Measurements from ENCODE around the gene C3orf22.

Gene C3orf22

GRCh38 chr3:126527455-126528211 lies 31.1 kb downstream of the C3orf22 start:
- peaks cover 14 to 20% of the 10 kb centered on the region in 2 donors for H3K4me1 ChIP-seq (ENCODE audit: control insufficient read depth in 1 of 2, insufficient read depth in 2 of 2, low read length in 2 of 2)
- no peak overlapping the region for H3K4me3 ChIP-seq (ENCODE audit: low read depth in 1 of 2, low read length in 2 of 2)
- H3K9me3 ChIP-seq (ENCODE audit: control insufficient read depth in 1 of 2, low read length in 2 of 2): no peaks in the 10 kb centered on the region
- H3K9ac ChIP-seq (ENCODE audit: low read depth in 1 of 2, low read length in 2 of 2): no peak overlapping the region
- no peaks in the 10 kb centered on the region for H3K36me3 ChIP-seq (ENCODE audit: control insufficient read depth in 1 of 2, insufficient read depth in 2 of 2, low read length in 2 of 2)
- H3K27me3 ChIP-seq (ENCODE audit: control insufficient read depth in 1 of 2, insufficient read depth in 2 of 2, low read length in 2 of 2): peaks cover 3 to 8% of the 10 kb centered on the region in 2 donors
- no peak overlapping the region for H3K27ac ChIP-seq (ENCODE audit: low read depth, low read length)

DNA sequence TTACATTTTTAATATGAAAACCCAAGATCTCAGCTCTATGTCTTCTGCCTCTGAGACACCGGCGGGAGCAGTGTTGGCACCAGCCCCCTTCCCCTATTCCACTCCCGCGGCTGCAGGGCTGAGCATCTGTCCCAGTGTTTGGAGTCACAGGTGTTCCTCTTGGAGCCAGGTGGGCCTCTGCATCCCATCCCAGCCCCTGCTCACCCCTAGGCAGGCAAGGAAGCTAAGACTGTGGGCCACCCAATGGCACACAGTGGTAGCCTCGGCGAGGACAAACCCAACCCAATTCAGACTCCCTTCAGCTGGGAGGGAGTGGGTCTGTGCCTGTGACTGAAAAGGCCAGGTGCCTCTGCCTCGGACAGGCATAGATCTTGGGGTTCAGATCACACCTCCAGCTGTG lies 31.7 kb downstream of the C3orf22 start:
- Histone ChIP-seq H3K4me1 (ENCODE audit: control insufficient read depth in 1 of 2, insufficient read depth in 2 of 2, low read length in 2 of 2) (peaks cover 14 to 20% of the 10 kb centered on the region in 2 donors), H3K9ac (ENCODE audit: low read depth in 1 of 2, low read length in 2 of 2) (no peak overlapping the region), H3K36me3 (ENCODE audit: control insufficient read depth in 1 of 2, insufficient read depth in 2 of 2, low read length in 2 of 2) (no peaks in the 10 kb centered on the region), H3K27me3 (ENCODE audit: control insufficient read depth in 1 of 2, insufficient read depth in 2 of 2, low read length in 2 of 2) (peaks cover 3 to 8% of the 10 kb centered on the region in 2 donors), H3K9me3 (ENCODE audit: control insufficient read depth in 1 of 2, low read length in 2 of 2) (no peaks in the 10 kb centered on the region), H3K27ac (ENCODE audit: low read depth, low read length) (no peak overlapping the region), H3K4me3 (ENCODE audit: low read depth in 1 of 2, low read length in 2 of 2) (no peak overlapping the region)

DNA sequence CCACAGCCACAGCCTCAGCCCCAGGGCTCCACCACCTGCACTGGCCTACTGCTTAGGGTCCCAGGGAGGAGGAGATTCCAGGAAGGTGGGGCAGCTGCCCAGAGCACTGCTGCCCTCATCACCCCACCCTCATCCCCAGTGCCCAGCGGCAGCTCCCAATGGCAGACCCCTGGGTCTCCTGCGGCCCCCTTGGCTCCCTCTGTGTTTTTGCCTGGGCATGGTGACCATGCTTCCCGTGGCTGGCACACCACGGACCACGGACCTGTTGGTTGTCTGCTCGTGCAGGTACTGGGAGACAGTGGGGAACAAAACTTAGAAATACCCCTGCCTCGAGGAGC lies 32.1 kb downstream of the C3orf22 start:
- Histone ChIP-seq H3K9ac (ENCODE audit: low read depth in 1 of 2, low read length in 2 of 2) (no peak overlapping the region), H3K4me3 (ENCODE audit: low read depth in 1 of 2, low read length in 2 of 2) (no peak overlapping the region), H3K27ac (ENCODE audit: low read depth, low read length) (no peak overlapping the region), H3K4me1 (ENCODE audit: control insufficient read depth in 1 of 2, insufficient read depth in 2 of 2, low read length in 2 of 2) (peaks cover 14 to 20% of the 10 kb centered on the region in 2 donors), H3K36me3 (ENCODE audit: control insufficient read depth in 1 of 2, insufficient read depth in 2 of 2, low read length in 2 of 2) (no peaks in the 10 kb centered on the region), H3K9me3 (ENCODE audit: control insufficient read depth in 1 of 2, low read length in 2 of 2) (no peaks in the 10 kb centered on the region), H3K27me3 (ENCODE audit: control insufficient read depth in 1 of 2, insufficient read depth in 2 of 2, low read length in 2 of 2) (peaks cover 3 to 8% of the 10 kb centered on the region in 2 donors)

DNA sequence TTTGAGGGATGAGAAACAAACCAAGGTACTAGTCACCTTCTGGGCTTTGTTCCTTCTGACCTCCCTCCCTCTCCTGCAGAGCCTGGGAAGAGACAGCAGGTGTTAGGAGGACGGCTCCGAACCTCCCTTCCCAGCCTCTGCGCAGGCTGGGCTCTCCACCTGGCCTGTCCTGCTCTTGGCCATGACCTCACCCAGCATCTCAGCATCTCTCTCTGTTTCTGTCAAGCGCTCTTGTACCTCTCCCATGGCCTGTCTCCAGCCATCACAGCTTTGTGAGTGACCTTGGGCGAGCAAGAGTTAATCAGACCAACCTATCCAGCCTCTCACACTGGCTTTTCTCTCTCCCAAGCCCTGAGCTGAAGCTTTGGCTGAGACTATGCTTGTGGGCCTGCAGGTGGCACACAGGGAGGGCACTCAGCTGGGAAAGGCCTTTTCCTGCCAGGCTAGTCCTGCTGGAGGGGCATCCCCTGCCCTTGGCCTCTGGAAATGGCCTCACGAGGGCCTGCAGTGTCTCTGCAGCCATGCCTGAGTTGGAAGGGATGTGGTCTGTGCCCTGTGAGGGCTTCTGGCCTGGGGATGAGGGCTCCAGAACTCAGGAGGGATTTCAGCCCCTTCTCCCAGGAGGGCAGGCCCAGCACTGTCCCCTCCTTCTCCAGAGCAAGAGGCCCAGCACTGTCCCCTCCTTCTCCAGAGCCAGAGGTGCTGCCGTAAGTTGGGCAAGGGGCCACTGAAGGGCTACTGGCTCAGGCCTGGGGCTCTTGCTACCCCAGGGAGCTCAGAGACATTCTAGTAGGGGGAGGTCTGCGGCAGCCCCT lies 32.7 kb downstream of the C3orf22 start:
- peaks cover 3 to 8% of the 10 kb centered on the region in 2 donors for H3K27me3 ChIP-seq (ENCODE audit: control insufficient read depth in 1 of 2, insufficient read depth in 2 of 2, low read length in 2 of 2)
- H3K9me3 ChIP-seq (ENCODE audit: control insufficient read depth in 1 of 2, low read length in 2 of 2): no peaks in the 10 kb centered on the region

GRCh38 chr3:126525091-126525852 lies 33.5 kb downstream of the C3orf22 start:
- Histone ChIP-seq H3K27ac (ENCODE audit: low read depth, low read length) (no peak overlapping the region), H3K4me3 (ENCODE audit: low read depth in 1 of 2, low read length in 2 of 2) (peak overlapping the region; percentile 61 to 68), H3K36me3 (ENCODE audit: control insufficient read depth in 1 of 2, insufficient read depth in 2 of 2, low read length in 2 of 2) (no peaks in the 10 kb centered on the region), H3K9me3 (ENCODE audit: control insufficient read depth in 1 of 2, low read length in 2 of 2) (no peaks in the 10 kb centered on the region), H3K4me1 (ENCODE audit: control insufficient read depth in 1 of 2, insufficient read depth in 2 of 2, low read length in 2 of 2) (peaks cover 14 to 20% of the 10 kb centered on the region in 2 donors), H3K9ac (ENCODE audit: low read depth in 1 of 2, low read length in 2 of 2) (no peak overlapping the region), H3K27me3 (ENCODE audit: control insufficient read depth in 1 of 2, insufficient read depth in 2 of 2, low read length in 2 of 2) (peaks cover 3 to 8% of the 10 kb centered on the region in 2 donors)

More for the DNA sequence above, 32.7 kb downstream of the C3orf22 start:
- no peak overlapping the region for H3K9ac ChIP-seq (ENCODE audit: low read depth in 1 of 2, low read length in 2 of 2)
- peaks cover 14 to 20% of the 10 kb centered on the region in 2 donors for H3K4me1 ChIP-seq (ENCODE audit: control insufficient read depth in 1 of 2, insufficient read depth in 2 of 2, low read length in 2 of 2)
- H3K4me3 ChIP-seq (ENCODE audit: low read depth in 1 of 2, low read length in 2 of 2): no peak overlapping the region
- no peaks in the 10 kb centered on the region for H3K36me3 ChIP-seq (ENCODE audit: control insufficient read depth in 1 of 2, insufficient read depth in 2 of 2, low read length in 2 of 2)
- H3K27ac ChIP-seq (ENCODE audit: low read depth, low read length): no peak overlapping the region

DNA sequence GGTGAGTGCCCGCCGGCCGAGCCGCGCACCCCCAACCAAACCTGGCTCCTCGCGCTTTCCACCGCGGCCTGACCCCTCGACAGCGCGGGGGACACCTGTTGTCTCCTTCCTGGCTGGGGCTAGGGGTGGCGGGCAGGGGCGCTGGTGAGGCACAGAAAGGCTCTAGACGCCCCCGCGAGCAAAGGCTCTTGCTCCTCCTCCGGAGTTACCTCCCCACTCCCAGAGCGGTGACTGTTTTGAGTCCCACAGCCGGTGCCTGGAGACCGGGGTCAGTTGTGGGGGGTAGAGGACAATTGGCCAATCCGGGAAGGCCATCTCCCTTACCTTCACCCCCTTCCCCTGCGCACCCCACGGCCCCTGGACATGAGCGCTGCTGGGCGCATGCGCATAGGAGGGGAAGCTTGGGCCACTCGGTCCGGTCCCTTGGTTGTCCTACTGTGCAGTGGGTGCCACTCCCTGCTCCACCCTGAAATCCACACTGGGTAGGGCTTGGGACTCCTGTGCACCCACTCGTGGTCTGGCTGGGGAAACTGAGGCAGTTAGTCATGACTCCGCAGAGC lies 34.2 kb downstream of the C3orf22 start:
- Histone ChIP-seq H3K36me3 (ENCODE audit: control insufficient read depth in 1 of 2, insufficient read depth in 2 of 2, low read length in 2 of 2) (no peaks in the 10 kb centered on the region), H3K9me3 (ENCODE audit: control insufficient read depth in 1 of 2, low read length in 2 of 2) (no peaks in the 10 kb centered on the region), H3K27me3 (ENCODE audit: control insufficient read depth in 1 of 2, insufficient read depth in 2 of 2, low read length in 2 of 2) (peaks cover 3 to 8% of the 10 kb centered on the region in 2 donors), H3K27ac (ENCODE audit: low read depth, low read length) (no peak overlapping the region), H3K4me3 (ENCODE audit: low read depth in 1 of 2, low read length in 2 of 2) (peak overlapping the region; percentile 61 to 68), H3K4me1 (ENCODE audit: control insufficient read depth in 1 of 2, insufficient read depth in 2 of 2, low read length in 2 of 2) (peaks cover 14 to 20% of the 10 kb centered on the region in 2 donors), H3K9ac (ENCODE audit: low read depth in 1 of 2, low read length in 2 of 2) (peak overlapping the region in 1 of 2 donors; percentile 41)

- H3K36me3 ChIP-seq (ENCODE audit: control insufficient read depth in 1 of 2, insufficient read depth in 2 of 2, low read length in 2 of 2): no peaks in the 10 kb centered on the region
- peaks cover 3 to 8% of the 10 kb centered on the region in 2 donors for H3K27me3 ChIP-seq (ENCODE audit: control insufficient read depth in 1 of 2, insufficient read depth in 2 of 2, low read length in 2 of 2)
- H3K9ac ChIP-seq (ENCODE audit: low read depth in 1 of 2, low read length in 2 of 2): peak within 1 kb of the TSS in 1 of 2 donors; percentile 41
- peak within 1 kb of the TSS; percentile 61 to 68 for H3K4me3 ChIP-seq (ENCODE audit: low read depth in 1 of 2, low read length in 2 of 2)
- H3K9me3 ChIP-seq (ENCODE audit: control insufficient read depth in 1 of 2, low read length in 2 of 2): no peaks in the 10 kb centered on the region
- no peak within 1 kb of the TSS for H3K27ac ChIP-seq (ENCODE audit: low read depth, low read length)
- peaks cover 14 to 16% of the 10 kb centered on the region in 2 donors for H3K4me1 ChIP-seq (ENCODE audit: control insufficient read depth in 1 of 2, insufficient read depth in 2 of 2, low read length in 2 of 2)
These were observed 34.8 kb downstream of the C3orf22 start, which contains the start of gene CHST13 for GRCh38 chr3:126523745-126524428. Gene CHST13 (plus strand): TSS chr3:126524155. CDS start chr3:126524333, 178 bp downstream.

- H3K27me3 ChIP-seq (ENCODE audit: control insufficient read depth in 1 of 2, insufficient read depth in 2 of 2, low read length in 2 of 2): peaks cover 3 to 8% of the 10 kb centered on the region in 2 donors
- H3K4me1 ChIP-seq (ENCODE audit: control insufficient read depth in 1 of 2, insufficient read depth in 2 of 2, low read length in 2 of 2): peaks cover 9 to 14% of the 10 kb centered on the region in 2 donors
- no peaks in the 10 kb centered on the region for H3K36me3 ChIP-seq (ENCODE audit: control insufficient read depth in 1 of 2, insufficient read depth in 2 of 2, low read length in 2 of 2)
- H3K4me3 ChIP-seq (ENCODE audit: low read depth in 1 of 2, low read length in 2 of 2): no peak overlapping the region
- H3K9ac ChIP-seq (ENCODE audit: low read depth in 1 of 2, low read length in 2 of 2): no peak overlapping the region
- H3K9me3 ChIP-seq (ENCODE audit: control insufficient read depth in 1 of 2, low read length in 2 of 2): no peaks in the 10 kb centered on the region
- H3K27ac ChIP-seq (ENCODE audit: low read depth, low read length): no peak overlapping the region
These were observed 36.4 kb downstream of the C3orf22 start for GRCh38 chr3:126522363-126522788.

- Histone ChIP-seq H3K9ac (ENCODE audit: low read depth in 1 of 2, low read length in 2 of 2) (no peak overlapping the region), H3K36me3 (ENCODE audit: control insufficient read depth in 1 of 2, insufficient read depth in 2 of 2, low read length in 2 of 2) (no peaks in the 10 kb centered on the region), H3K4me3 (ENCODE audit: low read depth in 1 of 2, low read length in 2 of 2) (no peak overlapping the region), H3K4me1 (ENCODE audit: control insufficient read depth in 1 of 2, insufficient read depth in 2 of 2, low read length in 2 of 2) (peaks cover 9 to 14% of the 10 kb centered on the region in 2 donors), H3K27ac (ENCODE audit: low read depth, low read length) (no peak overlapping the region), H3K27me3 (ENCODE audit: control insufficient read depth in 1 of 2, insufficient read depth in 2 of 2, low read length in 2 of 2) (peaks cover 3 to 8% of the 10 kb centered on the region in 2 donors), H3K9me3 (ENCODE audit: control insufficient read depth in 1 of 2, low read length in 2 of 2) (no peaks in the 10 kb centered on the region)
These were observed 37.4 kb downstream of the C3orf22 start for GRCh38 chr3:126521122-126521891.
